OCI-LY1 (cell line): ENCODE results near the gene TRIM7.
"Not testable (repeated sequence)": the region's sequence is repeated elsewhere in the genome, so short reads cannot be mapped to it uniquely, and the experiment has no call there.

ENCODE experiments used
- H2AFZ ChIP-seq: fragments of 200-600 bp; sonication (generic), shearing (Covaris generic); 2 replicates; pipeline ENCODE4 v1.6.0; 2014; ENCODE audit warnings: antibody characterized with exemption, mild to moderate bottlenecking, low read length
- H3F3A ChIP-seq: fragments of 200-600 bp; sonication (generic), shearing (Covaris generic); 2 replicates; pipeline ENCODE4 v1.6.0; 2014; ENCODE audit warnings: mild to moderate bottlenecking, antibody characterized with exemption, low read length, moderate library complexity; ENCODE audit not compliant: insufficient read depth
- H3K27ac ChIP-seq: fragments of 200-600 bp; sonication (generic); 2 replicates; pipeline ENCODE4 v1.5.1; 2014; ENCODE audit warnings: low read length, mixed run types, mild to moderate bottlenecking, low read depth; ENCODE audit not compliant: poor library complexity, severe bottlenecking
- H3K27me3 ChIP-seq: fragments of 200-600 bp; sonication (generic); 2 replicates; pipeline ENCODE4 v1.6.0; 2014; ENCODE audit warnings: antibody characterized with exemption, mild to moderate bottlenecking, low read length, moderate library complexity; ENCODE audit not compliant: insufficient read depth
- H3K36me3 ChIP-seq: fragments of 200-600 bp; sonication (generic); 2 replicates; pipeline ENCODE4 v1.6.1; 2014; ENCODE audit warnings: mild to moderate bottlenecking, antibody characterized with exemption, low read length, moderate library complexity, mixed read lengths; ENCODE audit not compliant: insufficient read depth
- H3K4me1 ChIP-seq: fragments of 200-600 bp; sonication (generic); 2 replicates; pipeline ENCODE4 v1.5.1; 2014; ENCODE audit warnings: mild to moderate bottlenecking, low read length, moderate library complexity; ENCODE audit not compliant: insufficient read depth, severe bottlenecking
- H3K4me2 ChIP-seq: fragments of 200-600 bp; sonication (generic), shearing (Covaris generic); 2 replicates; pipeline ENCODE4 v1.6.1; 2014; ENCODE audit warnings: low read length
- H3K4me3 ChIP-seq: fragments of 200-600 bp; sonication (generic); 2 replicates; pipeline ENCODE4 v1.5.1; 2014; ENCODE audit warnings: low read length, low read depth, mild to moderate bottlenecking, mixed read lengths; ENCODE audit not compliant: poor library complexity, severe bottlenecking
- H3K79me2 ChIP-seq: fragments of 200-600 bp; shearing (Covaris generic); 2 replicates; pipeline ENCODE4 v1.6.1; 2016; ENCODE audit warnings: mixed run types, low read length, mixed read lengths; ENCODE audit not compliant: insufficient read depth
- H3K9ac ChIP-seq: fragments of 200-600 bp; sonication (generic), shearing (Covaris generic); 2 replicates; pipeline ENCODE4 v1.6.1; 2014; ENCODE audit warnings: mild to moderate bottlenecking, low read length, mixed read lengths
- H3K9me2 ChIP-seq: fragments of 200-600 bp; sonication (generic), shearing (Covaris generic); 2 replicates; pipeline ENCODE4 v1.6.1; 2014; ENCODE audit warnings: low read depth, mild to moderate bottlenecking, low read length, mixed read lengths
- H3K9me3 ChIP-seq: fragments of 200-600 bp; shearing (Covaris generic); 2 replicates; pipeline ENCODE4 v1.6.1; 2014; ENCODE audit warnings: low read length, mixed read lengths
- H4K20me1 ChIP-seq: fragments of 200-600 bp; sonication (generic), shearing (Covaris generic); 2 replicates; pipeline ENCODE4 v1.6.0; 2016; ENCODE audit warnings: mild to moderate bottlenecking, low read length; ENCODE audit not compliant: insufficient read depth
- EZH2 ChIP-seq: fragments of 200-600 bp; sonication (generic), shearing (Covaris generic); IDR thresholded peaks from 2 replicates; pipeline ENCODE4 v1.8.0; 2017; ENCODE audit warnings: borderline replicate concordance, mixed run types, mild to moderate bottlenecking, antibody characterized with exemption, low read length, moderate library complexity, mixed read lengths
- TF ChIP-seq, protein P1 (sequence below): fragments of 200-600 bp; sonication (generic), shearing (Covaris generic); IDR thresholded peaks from 2 replicates; pipeline ENCODE4 v1.5.1; 2017; ENCODE audit warnings: mild to moderate bottlenecking, antibody characterized with exemption, low read length, moderate library complexity, mixed read lengths

TRIM7 gene

GRCh38 chr5:181184845-181185216 lies 20.2 kb downstream of the TRIM7 start:
- H3F3A ChIP-seq = peaks cover 19% of the 10 kb centered on the region
- peak overlapping the region; percentile 61 for H3K4me3 ChIP-seq
- no peaks in the 10 kb centered on the region for H3K9me3 ChIP-seq
- H3K27me3 ChIP-seq = no peaks in the 10 kb centered on the region
- no peaks in the 10 kb centered on the region for H3K9me2 ChIP-seq
- no peaks in the 10 kb centered on the region for H3K79me2 ChIP-seq
- peaks cover 38% of the 10 kb centered on the region for H3K4me1 ChIP-seq
- H2AFZ ChIP-seq = no peak overlapping the region
- peak overlapping the region; percentile 8 for H3K27ac ChIP-seq
- H3K4me2 ChIP-seq = peak overlapping the region; percentile 77
- TF ChIP-seq, protein P1, sequence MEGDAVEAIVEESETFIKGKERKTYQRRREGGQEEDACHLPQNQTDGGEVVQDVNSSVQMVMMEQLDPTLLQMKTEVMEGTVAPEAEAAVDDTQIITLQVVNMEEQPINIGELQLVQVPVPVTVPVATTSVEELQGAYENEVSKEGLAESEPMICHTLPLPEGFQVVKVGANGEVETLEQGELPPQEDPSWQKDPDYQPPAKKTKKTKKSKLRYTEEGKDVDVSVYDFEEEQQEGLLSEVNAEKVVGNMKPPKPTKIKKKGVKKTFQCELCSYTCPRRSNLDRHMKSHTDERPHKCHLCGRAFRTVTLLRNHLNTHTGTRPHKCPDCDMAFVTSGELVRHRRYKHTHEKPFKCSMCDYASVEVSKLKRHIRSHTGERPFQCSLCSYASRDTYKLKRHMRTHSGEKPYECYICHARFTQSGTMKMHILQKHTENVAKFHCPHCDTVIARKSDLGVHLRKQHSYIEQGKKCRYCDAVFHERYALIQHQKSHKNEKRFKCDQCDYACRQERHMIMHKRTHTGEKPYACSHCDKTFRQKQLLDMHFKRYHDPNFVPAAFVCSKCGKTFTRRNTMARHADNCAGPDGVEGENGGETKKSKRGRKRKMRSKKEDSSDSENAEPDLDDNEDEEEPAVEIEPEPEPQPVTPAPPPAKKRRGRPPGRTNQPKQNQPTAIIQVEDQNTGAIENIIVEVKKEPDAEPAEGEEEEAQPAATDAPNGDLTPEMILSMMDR = no peak
- no peaks in the 10 kb centered on the region for H3K36me3 ChIP-seq
- H3K9ac ChIP-seq = no peak overlapping the region; the same call in 1 of the 2 replicates
- no peaks in the 10 kb centered on the region for H4K20me1 ChIP-seq

DNA sequence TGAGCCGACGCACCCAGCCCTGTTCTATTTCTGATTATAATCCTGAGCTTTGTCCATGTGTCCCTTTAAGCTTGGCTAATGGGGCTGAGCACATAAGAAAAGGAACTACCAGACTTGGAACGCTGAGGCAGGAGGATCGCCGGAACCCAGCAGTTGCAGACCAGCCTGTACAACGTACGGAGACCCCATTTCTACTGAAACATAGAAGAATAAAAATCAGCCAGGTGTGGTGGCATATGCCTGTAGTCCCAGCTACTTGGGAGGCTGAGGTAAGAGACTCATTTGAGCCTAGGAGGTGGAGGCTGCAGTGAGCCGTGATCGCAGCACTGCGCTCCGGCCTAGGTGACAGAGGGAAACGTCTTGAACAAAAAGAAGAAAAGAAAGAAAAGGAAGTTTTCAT lies 22.3 kb downstream of the TRIM7 start:
- TF ChIP-seq, protein P1 = no peak
- no peak for TF ChIP-seq EZH2
- Histone ChIP-seq H4K20me1 (no peaks in the 10 kb centered on the region), H3K4me2 (peak overlapping the region; percentile 39; the same call in 1 of the 2 replicates), H3K9me3 (no peaks in the 10 kb centered on the region), H3F3A (peaks cover 19% of the 10 kb centered on the region), H3K4me3 (peak overlapping the region; percentile 1), H3K9ac (no peak overlapping the region), H3K36me3 (no peaks in the 10 kb centered on the region), H3K9me2 (no peaks in the 10 kb centered on the region), H2AFZ (no peak overlapping the region), H3K27ac (no peak overlapping the region), H3K79me2 (no peaks in the 10 kb centered on the region), H3K4me1 (peaks cover 35% of the 10 kb centered on the region), H3K27me3 (no peaks in the 10 kb centered on the region)

GRCh38 chr5:181181650-181182565 lies 23.1 kb downstream of the TRIM7 start:
- Histone ChIP-seq H3K9me2 (no peaks in the 10 kb centered on the region), H3K79me2 (no peaks in the 10 kb centered on the region), H2AFZ (no peak overlapping the region), H4K20me1 (no peaks in the 10 kb centered on the region), H3K4me2 (peak overlapping the region; percentile 39; the same call in 1 of the 2 replicates), H3K4me3 (no peak overlapping the region), H3F3A (peaks cover 15% of the 10 kb centered on the region), H3K27ac (no peak overlapping the region), H3K36me3 (no peaks in the 10 kb centered on the region), H3K27me3 (no peaks in the 10 kb centered on the region), H3K4me1 (peaks cover 28% of the 10 kb centered on the region), H3K9me3 (no peaks in the 10 kb centered on the region), H3K9ac (no peak overlapping the region)
- TF ChIP-seq, protein P1 = peak; percentile 97
- TF ChIP-seq EZH2 = no peak

GRCh38 chr5:181177559-181177958 lies 27.4 kb downstream of the TRIM7 start:
- H3K4me2 ChIP-seq, H3K9me3 ChIP-seq, H2AFZ ChIP-seq, H3K9me2 ChIP-seq, H3K79me2 ChIP-seq, H3K27me3 ChIP-seq, H3K27ac ChIP-seq, H4K20me1 ChIP-seq, H3K9ac ChIP-seq, H3K4me3 ChIP-seq, H3F3A ChIP-seq, H3K36me3 ChIP-seq: not testable (repeated sequence)
- peaks cover 13% of the 10 kb centered on the region for H3K4me1 ChIP-seq
